HEK293 (cell line): Measurements from ENCODE around the gene MCRIP2.

Source experiments
- ZNF48 ChIP-seq: fragments of 450-650 bp; formaldehyde crosslinking; IDR thresholded peaks from 2 replicates; pipeline ENCODE4 v1.5.1; 2016; ENCODE audit warnings: missing biosample characterization, missing genetic modification characterization
- ZNF670 ChIP-seq: fragments of 450-650 bp; formaldehyde crosslinking; IDR thresholded peaks from 2 replicates; pipeline ENCODE4 v1.5.1; 2016; ENCODE audit warnings: missing biosample characterization, missing genetic modification characterization, low read depth
- ZNF692 ChIP-seq: fragments of 450-650 bp; formaldehyde crosslinking; IDR thresholded peaks from 2 replicates; pipeline ENCODE4 v1.5.1; 2016; ENCODE audit warnings: missing biosample characterization, missing genetic modification characterization

DNA sequence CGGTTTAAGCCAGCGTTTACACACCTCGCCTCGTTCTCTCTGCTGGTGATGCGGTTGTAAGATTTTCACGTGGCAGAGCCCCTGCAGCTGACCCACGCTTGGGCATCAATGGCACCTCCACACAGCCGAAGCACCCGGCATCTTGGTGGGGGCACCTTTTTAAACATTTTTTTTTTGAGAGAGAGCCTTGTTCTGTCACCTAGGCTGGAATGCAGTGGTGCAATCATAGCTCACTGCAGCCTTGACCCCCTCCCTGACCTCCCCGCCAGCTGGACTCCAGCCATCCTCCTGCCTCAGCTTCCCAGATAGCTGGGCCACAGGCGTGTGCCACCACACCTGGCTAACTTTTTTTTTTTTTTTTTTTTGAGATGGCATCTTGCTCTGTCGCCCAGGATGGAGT lies 12.4 kb downstream of the MCRIP2 start:
- TF ChIP-seq ZNF670 (tag by site-specific recombination) (no peak), ZNF692 (no peak), ZNF48 (tag by site-specific recombination) (no peak)
